DND-41 (cell line): ENCODE data around the gene TFF3.

ENCODE experiments used
- ATAC-seq: fragments of 200-7000 bp; cut with Tn5 transposase; 3 replicates; pipeline ENCODE4 v1.9.1; 2021; ENCODE audit warnings: low read depth; ENCODE audit not compliant: insufficient read depth
- DNase-seq: peaks from one replicate; pipeline ENCODE4 v3.0.0-alpha.2; 2020
- H2AFZ ChIP-seq: 2 replicates; pipeline ENCODE4 v1.6.0; 2012; ENCODE audit warnings: low read depth, low read length
- H3K27ac ChIP-seq: 2 replicates; pipeline ENCODE4 v1.5.1; 2012; ENCODE audit warnings: low read length, inconsistent platforms
- H3K27me3 ChIP-seq: fragments of 200-600 bp; sonication (generic); 2 replicates; pipeline ENCODE4 v1.6.0; 2012; ENCODE audit warnings: low read length, mild to moderate bottlenecking, inconsistent platforms; ENCODE audit not compliant: insufficient read depth, poor library complexity
- H3K36me3 ChIP-seq: 2 replicates; pipeline ENCODE4 v1.5.1; 2012; ENCODE audit warnings: low read length, inconsistent platforms; ENCODE audit not compliant: insufficient read depth
- H3K4me1 ChIP-seq: 2 replicates; pipeline ENCODE4 v1.5.1; 2012; ENCODE audit warnings: mild to moderate bottlenecking, low read length; ENCODE audit not compliant: insufficient read depth
- H3K4me2 ChIP-seq: 2 replicates; pipeline ENCODE4 v1.6.0; 2012; ENCODE audit warnings: mild to moderate bottlenecking, moderate library complexity, low read length, inconsistent platforms; ENCODE audit not compliant: insufficient read depth
- H3K4me3 ChIP-seq, 2 experiments: fragments of 200-600 bp in 1 of 2; shearing (Covaris generic) in 1 of 2; 2 replicates each; pipeline ENCODE4 v1.5.1; 2012 to 2016; ENCODE audit warnings: inconsistent platforms in 2 of 2, low read length in 2 of 2, mild to moderate bottlenecking in 2 of 2, low read depth in 1 of 2, moderate library complexity in 1 of 2
- H3K79me2 ChIP-seq: 2 replicates; pipeline ENCODE4 v1.6.0; 2012; ENCODE audit warnings: low read length, inconsistent platforms; ENCODE audit not compliant: insufficient read depth
- H3K9ac ChIP-seq: 2 replicates; pipeline ENCODE4 v1.6.0; 2012; ENCODE audit warnings: low read depth, mild to moderate bottlenecking, inconsistent platforms, low read length, moderate library complexity
- H3K9me3 ChIP-seq: 2 replicates; pipeline ENCODE4 v1.5.1; 2012; ENCODE audit warnings: low read length, moderate library complexity, mild to moderate bottlenecking, inconsistent platforms; ENCODE audit not compliant: insufficient read depth, severe bottlenecking
- H4K20me1 ChIP-seq: 2 replicates; pipeline ENCODE4 v1.6.0; 2012; ENCODE audit warnings: low read length; ENCODE audit not compliant: insufficient read depth
- CTCF ChIP-seq: IDR thresholded peaks from 2 replicates; pipeline ENCODE4 v1.5.1; 2012; ENCODE audit warnings: borderline replicate concordance, low read length, moderate library complexity, mild to moderate bottlenecking; ENCODE audit not compliant: poor library complexity, severe bottlenecking; ENCODE audit errors: extremely low read depth
- EZH2 ChIP-seq: IDR thresholded peaks from 3 replicates; pipeline ENCODE4 v1.6.1; 2012; ENCODE audit warnings: borderline replicate concordance, low read depth, mild to moderate bottlenecking, moderate library complexity, low read length, inconsistent platforms; ENCODE audit not compliant: severe bottlenecking

TFF3 gene

GRCh38 chr21:42321231-42321630 lies 6.0 kb upstream of the TFF3 start:
- Histone ChIP-seq H3K4me1 (no peaks in the 10 kb centered on the region), H3K27me3 (no peaks in the 10 kb centered on the region), H3K9me3 (no peaks in the 10 kb centered on the region), H3K9ac (no peak overlapping the region), H3K36me3 (no peaks in the 10 kb centered on the region), H3K4me2 (no peak overlapping the region), H2AFZ (no peak overlapping the region), H3K27ac (no peak overlapping the region), H4K20me1 (no peaks in the 10 kb centered on the region), H3K4me3 (no peak overlapping the region), H3K79me2 (no peaks in the 10 kb centered on the region)
- TF ChIP-seq EZH2 (no peak), CTCF (no peak)
- ATAC-seq (no peak), DNase-seq (no peak)

- Histone ChIP-seq H4K20me1 (no peaks in the 10 kb centered on the region), H3K9ac (no peak overlapping the region), H3K9me3 (no peaks in the 10 kb centered on the region), H3K4me2 (no peak overlapping the region), H2AFZ (no peak overlapping the region), H3K36me3 (no peaks in the 10 kb centered on the region), H3K27me3 (no peaks in the 10 kb centered on the region), H3K4me3 (no peak overlapping the region), H3K79me2 (no peaks in the 10 kb centered on the region), H3K4me1 (no peaks in the 10 kb centered on the region), H3K27ac (no peak overlapping the region)
- no peak for TF ChIP-seq CTCF
- TF ChIP-seq EZH2, result no peak
- DNase-seq (no peak), ATAC-seq (no peak)
These were observed 5.6 kb upstream of the TFF3 start for GRCh38 chr21:42320791-42321190.

GRCh38 chr21:42319851-42320572 lies 4.8 kb upstream of the TFF3 start:
- no peaks in the 10 kb centered on the region for H3K9me3 ChIP-seq
- peak; percentile 58; the same call in 2 of the 3 replicates for ATAC-seq
- no peak overlapping the region for H3K4me3 ChIP-seq
- no peaks in the 10 kb centered on the region for H3K4me1 ChIP-seq
- H3K79me2 ChIP-seq, result no peaks in the 10 kb centered on the region
- H3K4me2 ChIP-seq, result no peak overlapping the region
- no peak overlapping the region for H3K27ac ChIP-seq
- no peak overlapping the region for H3K9ac ChIP-seq
- H3K36me3 ChIP-seq, result no peaks in the 10 kb centered on the region
- TF ChIP-seq EZH2 (no peak), CTCF (peak; percentile 34)
- H3K27me3 ChIP-seq, result no peaks in the 10 kb centered on the region
- DNase-seq, result no peak
- H4K20me1 ChIP-seq, result no peaks in the 10 kb centered on the region
- no peak overlapping the region for H2AFZ ChIP-seq
